GM15510 (cell line): Measurements from ENCODE around the gene INSC.

Source experiments
- POLR2A ChIP-seq: IDR thresholded peaks from 3 replicates; pipeline ENCODE4 v1.6.1; 2011; ENCODE audit warnings: borderline replicate concordance; ENCODE audit not compliant: insufficient read length; ENCODE audit errors: extremely low read depth

INSC gene

DNA sequence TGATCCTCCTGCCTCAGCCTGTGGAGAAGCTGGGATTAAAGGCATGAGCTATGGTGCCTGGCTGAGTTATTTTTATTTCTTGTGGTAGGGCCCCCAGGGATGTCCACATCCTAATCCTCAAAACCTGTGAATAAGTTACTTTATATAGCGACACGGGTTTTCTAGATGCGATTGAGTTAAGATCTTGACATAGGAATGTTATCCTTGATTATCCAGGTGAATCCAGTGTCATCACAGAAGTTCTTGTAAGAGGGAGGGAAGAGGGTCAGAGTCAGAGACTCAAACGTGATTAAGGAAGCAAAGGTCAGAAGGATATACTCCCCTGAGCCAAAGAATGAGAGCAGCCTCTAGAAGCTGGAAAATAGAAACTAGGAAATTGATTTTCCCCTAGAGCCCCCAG is 117.8 kb downstream of the INSC start:
- TF ChIP-seq POLR2A = no peak

GRCh38 chr11:15233371-15234165 is 118.8 kb downstream of the INSC start:
- TF ChIP-seq POLR2A = no peak

GRCh38 chr11:15234796-15235195 is 120.1 kb downstream of the INSC start:
- TF ChIP-seq POLR2A = no peak

GRCh38 chr11:15236559-15236958 is 121.8 kb downstream of the INSC start:
- TF ChIP-seq POLR2A = no peak

- TF ChIP-seq POLR2A = no peak
These were observed 124.1 kb downstream of the INSC start for GRCh38 chr11:15238856-15239255.

DNA sequence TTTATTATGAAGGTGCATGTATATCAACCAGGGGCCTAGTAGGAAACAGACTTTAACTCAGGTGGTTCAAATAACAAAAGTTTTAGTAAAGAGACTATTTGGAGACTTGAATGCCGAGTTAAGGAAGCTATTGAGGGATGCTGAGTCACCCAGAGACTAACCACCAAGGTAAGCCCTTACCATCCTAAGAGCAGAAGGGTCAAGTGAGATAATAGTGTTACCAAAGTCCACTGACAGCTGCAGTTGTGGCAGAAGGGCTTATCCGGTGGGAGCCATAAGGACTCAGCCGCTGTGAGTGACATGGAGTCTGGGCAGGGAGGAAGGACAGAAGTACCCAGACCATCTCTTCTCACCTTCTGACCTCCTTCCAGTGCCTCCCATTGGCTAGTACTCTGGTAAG is 134.0 kb downstream of the INSC start:
- TF ChIP-seq POLR2A = no peak

DNA sequence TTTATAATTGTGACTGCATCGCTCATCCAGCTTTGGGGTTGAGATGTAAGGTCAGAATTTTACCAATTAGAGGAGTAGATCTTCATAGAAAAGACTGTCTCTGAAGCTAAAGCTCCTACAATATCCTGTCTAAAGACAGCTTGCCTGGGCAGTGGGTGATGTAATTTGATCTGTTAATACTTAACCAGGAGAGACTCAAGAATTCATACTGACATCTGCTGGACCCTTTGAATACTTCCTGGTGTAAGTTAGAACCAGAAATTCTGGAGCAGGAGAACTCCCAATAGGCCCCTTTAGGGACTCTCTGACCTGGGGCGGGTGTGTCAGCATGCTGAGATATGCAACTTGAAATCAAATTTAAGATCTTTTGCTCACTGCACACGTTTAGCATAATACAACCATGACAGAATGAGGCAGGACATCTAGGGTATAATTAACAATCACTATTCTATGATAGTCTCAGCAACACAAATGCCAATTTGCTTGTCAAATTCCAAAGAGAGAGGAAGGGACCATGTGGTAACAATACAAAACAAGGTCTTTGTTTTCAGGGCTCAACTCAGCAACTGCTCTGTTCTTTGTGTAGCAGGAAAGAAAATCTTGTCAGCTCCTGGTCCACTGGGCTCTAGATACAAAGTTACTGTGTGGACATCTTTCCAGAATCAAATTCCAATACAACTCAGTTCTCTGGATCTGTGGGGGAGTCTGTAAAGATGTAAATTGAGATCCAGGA is 143.9 kb downstream of the INSC start:
- TF ChIP-seq POLR2A = no peak

GRCh38 chr11:15266999-15267398 is 152.3 kb downstream of the INSC start:
- no peak for TF ChIP-seq POLR2A

- TF ChIP-seq POLR2A = no peak
These were observed 153.9 kb downstream of the INSC start for GRCh38 chr11:15268598-15268997.

GRCh38 chr11:15275141-15275540 is 160.4 kb downstream of the INSC start:
- no peak for TF ChIP-seq POLR2A

DNA sequence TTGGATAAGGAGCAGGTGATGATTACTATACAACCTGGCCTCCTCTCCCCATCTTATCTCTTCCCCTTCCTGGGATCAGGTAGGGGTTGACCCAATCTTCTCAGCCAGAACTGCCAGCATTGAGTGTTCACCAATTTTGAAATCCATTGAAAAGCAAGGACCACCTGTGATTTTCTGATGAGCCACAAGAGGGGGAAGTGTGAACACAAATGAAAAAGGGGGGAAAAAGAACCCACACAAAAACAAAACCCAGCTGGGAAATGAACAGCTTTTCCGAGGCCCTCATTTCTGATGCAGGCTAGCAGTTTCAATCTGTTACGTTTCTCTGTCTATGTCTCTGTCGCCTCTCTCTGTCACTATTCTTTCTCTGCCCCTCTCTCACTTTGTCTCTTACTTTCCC is 161.9 kb downstream of the INSC start:
- TF ChIP-seq POLR2A = no peak

- no peak for TF ChIP-seq POLR2A
These were observed 163.4 kb downstream of the INSC start for GRCh38 chr11:15278128-15278527.

DNA sequence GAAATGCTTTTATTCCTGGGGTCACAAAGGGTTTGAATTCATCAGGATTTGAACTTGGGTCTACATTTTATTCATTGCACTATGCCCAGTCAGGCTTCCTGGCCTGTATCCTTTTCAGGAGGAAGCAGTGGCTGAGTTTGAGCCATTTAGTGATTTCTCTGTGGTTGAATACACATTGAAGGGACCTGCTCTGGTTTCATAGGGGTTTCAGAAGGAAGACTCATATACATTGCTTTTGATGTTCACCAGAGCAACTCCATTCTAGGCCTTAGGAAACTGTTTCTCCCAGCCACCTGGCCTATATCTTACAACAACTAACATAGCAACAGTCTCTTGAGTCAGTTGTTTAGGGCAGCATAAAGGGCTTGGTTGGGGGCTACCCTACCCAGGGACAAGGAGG is 165.7 kb downstream of the INSC start:
- no peak for TF ChIP-seq POLR2A

GRCh38 chr11:15282754-15283153 is 168.0 kb downstream of the INSC start:
- TF ChIP-seq POLR2A = no peak

GRCh38 chr11:15286465-15286864 is 171.7 kb downstream of the INSC start:
- TF ChIP-seq POLR2A = no peak

DNA sequence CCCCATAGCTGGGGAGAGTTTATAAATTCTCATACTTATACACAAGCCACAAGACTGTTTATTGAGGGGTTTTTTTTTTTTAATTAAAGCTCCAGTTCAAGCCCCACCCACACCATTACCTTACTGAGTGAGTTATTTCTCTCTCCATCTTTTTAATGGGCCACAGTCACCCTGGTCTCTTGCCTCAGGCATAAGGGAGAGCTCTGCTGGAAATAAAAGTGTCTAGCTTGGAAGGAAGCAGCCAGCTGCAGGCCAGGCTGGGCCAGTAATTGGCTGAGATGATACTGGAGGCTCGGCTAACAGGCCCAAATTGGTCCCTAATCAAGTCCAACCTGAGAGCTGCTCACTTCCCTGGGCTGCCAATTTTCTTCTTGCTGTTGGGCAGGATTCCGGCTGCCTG is 174.1 kb downstream of the INSC start:
- no peak for TF ChIP-seq POLR2A

GRCh38 chr11:15289723-15290122 is 175.0 kb downstream of the INSC start:
- TF ChIP-seq POLR2A = no peak

GRCh38 chr11:15291885-15292284 is 177.2 kb downstream of the INSC start:
- TF ChIP-seq POLR2A = no peak
